ENCODE results near the gene ABLIM3. TPM values are rescaled to one million over a fixed set of nuclear protein-coding genes. Genes with fewer than 3 reads are reported as not detected.

Gene ABLIM3
- total and polyA plus RNA-seq, 2 donors (not counting 3 experiments of a cell fraction or from before 2014, with no cell fraction given) = 16.7 to 42.1 TPM

DNA sequence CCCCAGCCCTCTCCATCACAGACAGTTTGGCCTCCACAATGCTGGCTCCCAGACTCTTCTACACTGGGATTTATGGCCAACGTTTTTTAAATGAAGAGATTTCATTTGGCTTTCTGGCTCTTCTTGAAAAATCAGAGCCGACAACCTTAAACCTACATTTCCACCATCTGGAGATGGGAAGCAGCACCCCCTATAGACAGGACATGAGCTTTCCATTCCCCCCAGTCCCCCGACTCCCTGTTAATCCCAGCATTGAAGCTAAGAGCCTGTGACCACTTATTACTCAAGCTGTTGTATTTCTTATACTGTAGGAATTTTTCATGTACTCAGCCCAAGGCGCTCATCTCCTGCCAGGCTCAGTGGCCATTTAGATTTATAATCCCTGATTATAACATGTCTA lies 96.4 kb downstream of the ABLIM3 start:
- CTCF ChIA-PET = interaction anchor here (0.8 to 3.7 kb wide), 14 partner anchors 9 to 503 kb away, joined by 3 to 31 read pairs (median 9); partner anchors contain the start of gene ABLIM3
- no peak overlapping the region for H3K4me3 ChIP-seq (replicated peaks in 1 of 3; ENCODE audit: insufficient read depth in 1 of 3, low read depth in 1 of 3, low read length in 3 of 3)
- H2AFZ ChIP-seq (ENCODE audit: low read depth, low read length) = no peak overlapping the region
- H3K9me3 ChIP-seq (replicated peaks; ENCODE audit: control insufficient read depth, insufficient read depth, low read length) = no peaks in the 10 kb centered on the region
- H3K9ac ChIP-seq (replicated peaks; ENCODE audit: extremely low read depth, insufficient read depth, low read length) = no peak overlapping the region
- no peaks in the 10 kb centered on the region for H3K9me1 ChIP-seq (replicated peaks; ENCODE audit: control insufficient read depth, extremely low read depth, insufficient read depth, low read length)
- H3K27ac ChIP-seq (ENCODE audit: insufficient read depth, low read depth, low read length) = no peak overlapping the region
- peaks cover 9% of the 10 kb centered on the region for H3K4me1 ChIP-seq (ENCODE audit: control insufficient read depth, extremely low read depth, insufficient read depth, low read length)
- H3K36me3 ChIP-seq (ENCODE audit: control insufficient read depth in 2 of 2, extremely low read depth in 1 of 2, insufficient read depth in 2 of 2, low read length in 2 of 2) = peaks cover 1 to 3% of the 10 kb centered on the region in 2 experiments
- H4K20me1 ChIP-seq (replicated peaks; ENCODE audit: control insufficient read depth, extremely low read depth, insufficient read depth, low read length) = no peaks in the 10 kb centered on the region
- FAIRE-seq = no peak
- H3K27me3 ChIP-seq (ENCODE audit: control insufficient read depth in 2 of 2, insufficient read depth in 2 of 2, low read length in 2 of 2) = no peaks in the 10 kb centered on the region
- DNase-seq (ENCODE audit: low read depth, low spot score) = no peak
- H3K79me2 ChIP-seq (ENCODE audit: control insufficient read depth, insufficient read depth, low read length) = no peaks in the 10 kb centered on the region
- no TSS peak for BruUV-seq (replicated peaks)
- TF ChIP-seq JUN (IDR thresholded peaks at IDR 0.05; ENCODE audit: borderline replicate concordance, insufficient read depth, insufficient read length, low read depth) (no peak), POLR2AphosphoS5 (IDR thresholded peaks at IDR 0.05; ENCODE audit: insufficient read depth, low read depth, low read length) (no peak), GATA2 (IDR thresholded peaks at IDR 0.05; ENCODE audit: insufficient read depth, insufficient read length, low read depth, low read length) (no peak), MYC (IDR thresholded peaks at IDR 0.05; ENCODE audit: low read depth, low read length) (no peak)
- TF ChIP-seq, protein P1, sequence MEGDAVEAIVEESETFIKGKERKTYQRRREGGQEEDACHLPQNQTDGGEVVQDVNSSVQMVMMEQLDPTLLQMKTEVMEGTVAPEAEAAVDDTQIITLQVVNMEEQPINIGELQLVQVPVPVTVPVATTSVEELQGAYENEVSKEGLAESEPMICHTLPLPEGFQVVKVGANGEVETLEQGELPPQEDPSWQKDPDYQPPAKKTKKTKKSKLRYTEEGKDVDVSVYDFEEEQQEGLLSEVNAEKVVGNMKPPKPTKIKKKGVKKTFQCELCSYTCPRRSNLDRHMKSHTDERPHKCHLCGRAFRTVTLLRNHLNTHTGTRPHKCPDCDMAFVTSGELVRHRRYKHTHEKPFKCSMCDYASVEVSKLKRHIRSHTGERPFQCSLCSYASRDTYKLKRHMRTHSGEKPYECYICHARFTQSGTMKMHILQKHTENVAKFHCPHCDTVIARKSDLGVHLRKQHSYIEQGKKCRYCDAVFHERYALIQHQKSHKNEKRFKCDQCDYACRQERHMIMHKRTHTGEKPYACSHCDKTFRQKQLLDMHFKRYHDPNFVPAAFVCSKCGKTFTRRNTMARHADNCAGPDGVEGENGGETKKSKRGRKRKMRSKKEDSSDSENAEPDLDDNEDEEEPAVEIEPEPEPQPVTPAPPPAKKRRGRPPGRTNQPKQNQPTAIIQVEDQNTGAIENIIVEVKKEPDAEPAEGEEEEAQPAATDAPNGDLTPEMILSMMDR (IDR thresholded peaks at IDR 0.05; ENCODE audit: extremely low read depth in 1 of 2, insufficient read depth in 1 of 2, low read depth in 1 of 2, low read length in 2 of 2) = peak in 1 of 2 donors; percentile 31
- TF ChIP-seq, protein P2, sequence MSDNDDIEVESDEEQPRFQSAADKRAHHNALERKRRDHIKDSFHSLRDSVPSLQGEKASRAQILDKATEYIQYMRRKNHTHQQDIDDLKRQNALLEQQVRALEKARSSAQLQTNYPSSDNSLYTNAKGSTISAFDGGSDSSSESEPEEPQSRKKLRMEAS (IDR thresholded peaks at IDR 0.05; ENCODE audit: insufficient read depth, insufficient read length) = no peak
- no peak overlapping the region for H3K4me2 ChIP-seq (ENCODE audit: insufficient read depth, low read length)
- POLR2A ChIA-PET = no interaction called here
- intact Hi-C loops (cut with micrococcal nuclease) (no loop called here), dilution Hi-C loops (cut with MboI; ENCODE audit: extremely low pct_ligation_motif_present, low sequenced_read_pairs) (no loop called here)
